ENCODE measurements around the gene LTBP2. TPM values are rescaled to one million over a fixed set of nuclear protein-coding genes. Genes with fewer than 3 reads are reported as not detected.
A peak's percentile ranks its signal among the peaks of the same experiment; 100 is the strongest.

Gene LTBP2
- total and polyA plus RNA-seq, 2 of the 13 experiments (the other 11 are each of a cell fraction or from before 2014, with no cell fraction given) = 0.20 to 0.41 TPM

DNA sequence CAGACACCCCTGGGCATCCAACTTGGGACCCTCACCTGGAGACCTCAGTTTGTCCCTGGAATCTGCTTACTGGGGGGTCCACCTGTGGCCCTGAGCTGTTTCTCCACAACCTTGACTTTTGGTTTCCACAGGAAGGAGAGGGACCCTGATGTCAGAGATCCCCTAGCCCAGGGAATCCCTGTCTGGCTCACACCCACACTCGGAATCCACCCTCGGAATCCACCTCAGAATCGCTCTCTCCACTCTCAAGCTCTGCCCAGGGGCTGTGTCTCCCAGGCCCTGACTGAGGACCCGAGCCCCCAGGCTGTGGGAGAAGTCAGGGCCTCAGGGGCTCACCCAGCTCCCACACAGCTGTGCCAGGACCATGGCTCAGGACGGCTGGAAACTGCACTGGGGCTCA is 17.4 kb downstream of the LTBP2 start (continued):
- TF ChIP-seq ZFP62 (CRISPR knock-in tag; IDR thresholded peaks at IDR 0.05) (no peak), ATF1 (CRISPR knock-in tag; IDR thresholded peaks at IDR 0.05) (no peak)

DNA sequence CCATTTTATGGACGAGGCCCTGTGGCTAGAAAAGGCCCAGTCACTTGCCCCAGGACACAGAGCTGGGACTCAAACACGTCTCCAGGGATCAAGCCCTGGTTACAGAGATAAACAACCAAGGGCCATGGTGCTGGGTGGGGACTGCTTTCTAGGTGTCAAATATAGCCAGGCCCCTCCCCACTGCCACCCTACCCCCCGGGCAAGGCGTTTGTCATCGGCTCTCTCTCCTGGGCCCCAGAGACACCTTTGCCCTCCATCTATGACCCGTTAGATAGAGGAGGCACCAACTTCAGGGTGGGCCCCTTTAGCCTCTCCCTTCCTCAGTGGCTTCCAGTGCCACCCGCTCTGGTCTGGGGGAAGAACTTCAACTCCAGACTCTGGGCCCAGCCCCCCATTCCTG is 18.0 kb downstream of the LTBP2 start:
- no peak for TF ChIP-seq SP1 (IDR thresholded peaks at IDR 0.05)
- TF ChIP-seq SP1 (CRISPR knock-in tag; IDR thresholded peaks at IDR 0.05) = no peak
- no peak for TF ChIP-seq GATAD1 (CRISPR knock-in tag; IDR thresholded peaks at IDR 0.05)
- TF ChIP-seq ZFP90 (CRISPR knock-in tag; IDR thresholded peaks at IDR 0.05; ENCODE audit: borderline replicate concordance) = no peak
- no peak for TF ChIP-seq GMEB1 (CRISPR knock-in tag; IDR thresholded peaks at IDR 0.05; ENCODE audit: borderline replicate concordance)
- TF ChIP-seq KAT2B (IDR thresholded peaks at IDR 0.05; ENCODE audit: borderline replicate concordance, low read depth, low read length) = no peak
- no peak for TF ChIP-seq ETV6 (CRISPR knock-in tag; conservative IDR thresholded peaks at IDR 0.05)
- no peak for TF ChIP-seq ZNF230 (CRISPR knock-in tag; IDR thresholded peaks at IDR 0.05)
- no peak for TF ChIP-seq IRF2 (CRISPR knock-in tag; IDR thresholded peaks at IDR 0.05)
- no peak for TF ChIP-seq GZF1 (CRISPR knock-in tag; IDR thresholded peaks at IDR 0.05)
- TF ChIP-seq, protein P1, sequence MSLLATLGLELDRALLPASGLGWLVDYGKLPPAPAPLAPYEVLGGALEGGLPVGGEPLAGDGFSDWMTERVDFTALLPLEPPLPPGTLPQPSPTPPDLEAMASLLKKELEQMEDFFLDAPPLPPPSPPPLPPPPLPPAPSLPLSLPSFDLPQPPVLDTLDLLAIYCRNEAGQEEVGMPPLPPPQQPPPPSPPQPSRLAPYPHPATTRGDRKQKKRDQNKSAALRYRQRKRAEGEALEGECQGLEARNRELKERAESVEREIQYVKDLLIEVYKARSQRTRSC (CRISPR knock-in tag; IDR thresholded peaks at IDR 0.05; ENCODE audit: low read depth) = no peak
- no peak for TF ChIP-seq MXD4 (CRISPR knock-in tag; IDR thresholded peaks at IDR 0.05)
- TF ChIP-seq KLF16 (CRISPR knock-in tag; IDR thresholded peaks at IDR 0.05) = no peak
- no peak for TF ChIP-seq NFYB (CRISPR knock-in tag; IDR thresholded peaks at IDR 0.05)
- no peak for TF ChIP-seq NFRKB (IDR thresholded peaks at IDR 0.05)
- no peak for TF ChIP-seq NONO (IDR thresholded peaks at IDR 0.05)
- no peak for TF ChIP-seq NONO (CRISPR knock-in tag; conservative IDR thresholded peaks at IDR 0.05)
- TF ChIP-seq NFIC (IDR thresholded peaks at IDR 0.05; ENCODE audit: low read length) = no peak
- no peak for TF ChIP-seq ZBTB3 (CRISPR knock-in tag; IDR thresholded peaks at IDR 0.05; ENCODE audit: borderline replicate concordance, low read depth)
- TF ChIP-seq, protein P2, sequence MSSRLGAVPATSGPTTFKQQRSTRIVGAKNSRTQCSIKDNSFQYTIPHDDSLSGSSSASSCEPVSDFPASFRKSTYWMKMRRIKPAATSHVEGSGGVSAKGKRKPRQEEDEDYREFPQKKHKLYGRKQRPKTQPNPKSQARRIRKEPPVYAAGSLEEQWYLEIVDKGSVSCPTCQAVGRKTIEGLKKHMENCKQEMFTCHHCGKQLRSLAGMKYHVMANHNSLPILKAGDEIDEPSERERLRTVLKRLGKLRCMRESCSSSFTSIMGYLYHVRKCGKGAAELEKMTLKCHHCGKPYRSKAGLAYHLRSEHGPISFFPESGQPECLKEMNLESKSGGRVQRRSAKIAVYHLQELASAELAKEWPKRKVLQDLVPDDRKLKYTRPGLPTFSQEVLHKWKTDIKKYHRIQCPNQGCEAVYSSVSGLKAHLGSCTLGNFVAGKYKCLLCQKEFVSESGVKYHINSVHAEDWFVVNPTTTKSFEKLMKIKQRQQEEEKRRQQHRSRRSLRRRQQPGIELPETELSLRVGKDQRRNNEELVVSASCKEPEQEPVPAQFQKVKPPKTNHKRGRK (CRISPR knock-in tag; IDR thresholded peaks at IDR 0.05) = no peak
- Histone ChIP-seq H3K4me3 (replicated peaks in 1 of 3; ENCODE audit: insufficient read depth in 1 of 3, low read depth in 2 of 3, low read length in 3 of 3) (no peak overlapping the region), H3K36me3 (replicated peaks in 1 of 2; ENCODE audit: control insufficient read depth in 1 of 2, insufficient read depth in 2 of 2, low read length in 2 of 2) (no peaks in the 10 kb centered on the region), H3K27ac (ENCODE audit: extremely low read length, insufficient read depth, low read length) (no peak overlapping the region), H3K4me1 (ENCODE audit: insufficient read depth, low read length) (peaks cover 33% of the 10 kb centered on the region), H3K27me3 (ENCODE audit: control insufficient read depth in 1 of 2, insufficient read depth in 2 of 2, low read length in 2 of 2) (0 out of 5 replicates have a peak, but pooled peaks cover 0 to 1% of the 10 kb centered on the region in 2 experiments), H2AFZ (ENCODE audit: low read length) (no peak overlapping the region), H3K9ac (ENCODE audit: insufficient read depth, low read depth, low read length) (no peak overlapping the region), H3K9me3 (ENCODE audit: low read length) (no peaks in the 10 kb centered on the region), H4K20me1 (ENCODE audit: insufficient read depth, low read length) (no peaks in the 10 kb centered on the region), H3K4me2 (ENCODE audit: low read depth, low read length) (peak overlapping the region; percentile 61; the same call in 1 of the 2 replicates), H3K79me2 (ENCODE audit: insufficient read depth, low read length) (no peaks in the 10 kb centered on the region)
- intact Hi-C loops (cut with micrococcal nuclease; ENCODE audit: unreplicated experiment) = no loop called here
- ATAC-seq = no peak
- ChIA-PET POLR2A (no interaction called here), CTCF (ENCODE audit: low intra/inter-chr PET ratio, low total read pairs) (no interaction called here)
- WGBS (ENCODE audit: low lambda C conversion rate) = 40% methylated on average over 4 of the region's 7 CpGs
- DNase-seq (ENCODE audit: low spot score) = no peak
- FAIRE-seq = no peak
- in situ Hi-C loops (cut with HindIII; ENCODE audit: extremely low pct_ligation_motif_present, low pct_unique_long_range_greater_than_20kb) = no loop called here
- BruUV-seq (replicated peaks) = no TSS peak

Data from HepG2 (cell line).